Colonic mucosa (tissue), 4 donors: Measurements from ENCODE around the gene HIPK2. TPM values are rescaled to one million over a fixed set of nuclear protein-coding genes. Genes with fewer than 3 reads are reported as not detected.

Source experiments
- DNase-seq: peaks from one replicate; pipeline ENCODE4 v3.0.0-alpha.2; 2020
- H3K27ac ChIP-seq: fragments of 200-600 bp; one replicate; pipeline ENCODE4 v1.8.0; 2021
- H3K27me3 ChIP-seq: fragments of 200-600 bp; one replicate; pipeline ENCODE4 v1.8.0; 2021
- H3K36me3 ChIP-seq: fragments of 200-600 bp; one replicate; pipeline ENCODE4 v1.8.0; 2021
- H3K4me1 ChIP-seq: fragments of 200-600 bp; one replicate; pipeline ENCODE4 v1.8.0; 2021; ENCODE audit warnings: mild to moderate bottlenecking
- H3K4me3 ChIP-seq: fragments of 200-600 bp; one replicate; pipeline ENCODE4 v1.8.0; 2021
- H3K9ac ChIP-seq, 2 donors: one replicate each; pipeline ENCODE4 v1.7.0; 2013; ENCODE audit warnings: control low read depth in 2 of 2, low read depth in 2 of 2, low read length in 2 of 2
- H3K9me3 ChIP-seq: fragments of 200-600 bp; one replicate; pipeline ENCODE4 v1.8.0; 2021
- CTCF ChIP-seq: fragments of 200-600 bp; IDR thresholded peaks from one replicate; pipeline ENCODE4 v1.8.0; 2022; ENCODE audit warnings: antibody characterized with exemption, mild to moderate bottlenecking
- intact Hi-C: fragments of 100-400 bp; cut with DNase I; formaldehyde crosslinking; loops from one replicate; pipeline ENCODE4 v1.14.1; 2022
- total RNA-seq, 2 donors: library from RNA; stranded (reverse); fragmentation: NEBNext Ultra II Directional in 1 of 2; extraction: Animal tissue kit (Norgen Biotek cat#: 25700) in 1 of 2; gene quantifications; one replicate each; pipeline ENCODE4 v1.2.1, GENCODE V29; 2021
- donor health status: healthy.
- donor health status: DM: no; HTN: no; CAD: no.
- donor health status: DM: no; HTN: no; CAD: no.

The HIPK2 gene
- total RNA-seq, 2 donors from 2014 or later, result 25.3 to 28.4 TPM

- no peak for DNase-seq
Measured at GRCh38 chr7:139576179-139576973, 201.4 kb downstream of the HIPK2 start.

DNA sequence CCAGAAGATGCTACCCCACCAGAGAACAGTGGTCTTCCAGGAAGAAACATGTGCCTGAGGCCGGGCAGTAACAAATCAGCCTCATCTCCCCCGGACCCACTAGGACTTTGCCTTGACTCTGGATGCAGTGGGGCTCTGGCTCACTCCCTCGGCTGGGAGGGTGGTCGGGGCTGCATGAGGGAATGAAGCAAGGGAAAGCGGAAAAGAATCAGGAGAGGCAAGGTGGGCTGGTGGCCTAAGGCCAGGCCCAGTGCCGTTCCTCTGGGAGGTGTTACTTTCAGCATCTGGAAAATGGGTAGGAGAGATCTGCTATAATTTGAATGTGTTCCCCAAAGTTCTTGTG lies 202.5 kb downstream of the HIPK2 start:
- Histone ChIP-seq H3K4me3 (no peak overlapping the region), H3K27me3 (no peaks in the 10 kb centered on the region), H3K27ac (no peak overlapping the region), H3K9ac (no peak overlapping the region), H3K9me3 (no peaks in the 10 kb centered on the region), H3K4me1 (no peaks in the 10 kb centered on the region), H3K36me3 (no peaks in the 10 kb centered on the region)
- intact Hi-C loops, result no loop called here
- DNase-seq, result no peak
- TF ChIP-seq CTCF, result no peak

More at GRCh38 chr7:139576179-139576973, 201.4 kb downstream of the HIPK2 start:
- no peak overlapping the region for H3K4me3 ChIP-seq
- H3K9ac ChIP-seq, result no peak overlapping the region
- intact Hi-C loops, result no loop called here
- no peaks in the 10 kb centered on the region for H3K4me1 ChIP-seq
- TF ChIP-seq CTCF, result no peak
- no peaks in the 10 kb centered on the region for H3K27me3 ChIP-seq
- H3K27ac ChIP-seq, result no peak overlapping the region
- H3K9me3 ChIP-seq, result no peaks in the 10 kb centered on the region
- no peaks in the 10 kb centered on the region for H3K36me3 ChIP-seq

- H3K27ac ChIP-seq, result no peak overlapping the region
- H3K36me3 ChIP-seq, result no peaks in the 10 kb centered on the region
- no peak for TF ChIP-seq CTCF
- no peak for DNase-seq
- intact Hi-C loops, result no loop called here
- no peak overlapping the region for H3K4me3 ChIP-seq
- no peak overlapping the region for H3K9ac ChIP-seq
- H3K27me3 ChIP-seq, result no peaks in the 10 kb centered on the region
- no peaks in the 10 kb centered on the region for H3K4me1 ChIP-seq
- H3K9me3 ChIP-seq, result no peaks in the 10 kb centered on the region
Measured at GRCh38 chr7:139574618-139575337, 203.0 kb downstream of the HIPK2 start.

- TF ChIP-seq CTCF, result no peak
- H3K9me3 ChIP-seq, result no peaks in the 10 kb centered on the region
- intact Hi-C loops, result no loop called here
- H3K4me3 ChIP-seq, result no peak overlapping the region
- no peaks in the 10 kb centered on the region for H3K36me3 ChIP-seq
- H3K9ac ChIP-seq, result no peak overlapping the region
- H3K27me3 ChIP-seq, result no peaks in the 10 kb centered on the region
- no peak overlapping the region for H3K27ac ChIP-seq
- H3K4me1 ChIP-seq, result no peaks in the 10 kb centered on the region
- no peak for DNase-seq
Measured at GRCh38 chr7:139573871-139574270, 203.9 kb downstream of the HIPK2 start.

- intact Hi-C loops, result no loop called here
- Histone ChIP-seq H3K27me3 (no peaks in the 10 kb centered on the region), H3K36me3 (no peaks in the 10 kb centered on the region), H3K4me3 (no peak overlapping the region), H3K4me1 (no peaks in the 10 kb centered on the region), H3K27ac (no peak overlapping the region), H3K9ac (no peak overlapping the region), H3K9me3 (no peaks in the 10 kb centered on the region)
- no peak for DNase-seq
- TF ChIP-seq CTCF, result no peak
Measured at GRCh38 chr7:139572704-139573385, 205.0 kb downstream of the HIPK2 start.
